Measurements from ENCODE around the gene NTSR1.

Gene NTSR1

GRCh38 chr20:62760471-62760855 lies 51.8 kb downstream of the NTSR1 start:
- no peak for DNase-seq

GRCh38 chr20:62760856-62761758 lies 52.5 kb downstream of the NTSR1 start:
- no peak for DNase-seq

- no peak for DNase-seq
Measured at GRCh38 chr20:62761759-62762131, 53.1 kb downstream of the NTSR1 start.

GRCh38 chr20:62762376-62762775 lies 53.7 kb downstream of the NTSR1 start:
- no peak for DNase-seq

- no peak for DNase-seq
Measured at GRCh38 chr20:62762801-62763368, 54.2 kb downstream of the NTSR1 start.

GRCh38 chr20:62763404-62763803 lies 54.8 kb downstream of the NTSR1 start:
- DNase-seq = no peak

- no peak for DNase-seq
Measured at GRCh38 chr20:62764156-62764935, 55.7 kb downstream of the NTSR1 start.

GRCh38 chr20:62765021-62765420 lies 56.4 kb downstream of the NTSR1 start:
- DNase-seq = no peak

GRCh38 chr20:62765432-62766070 lies 56.9 kb downstream of the NTSR1 start:
- DNase-seq = no peak

GRCh38 chr20:62766071-62766450 lies 57.4 kb downstream of the NTSR1 start:
- DNase-seq = no peak

GRCh38 chr20:62766716-62767115 lies 58.1 kb downstream of the NTSR1 start:
- DNase-seq = no peak

GRCh38 chr20:62768234-62768546 lies 59.6 kb downstream of the NTSR1 start:
- DNase-seq = no peak

GRCh38 chr20:62768551-62769287 lies 60.1 kb downstream of the NTSR1 start:
- peak; percentile 48 for DNase-seq

- DNase-seq = no peak
Measured at GRCh38 chr20:62769346-62770071, 60.9 kb downstream of the NTSR1 start.

GRCh38 chr20:62770111-62770910 lies 61.7 kb downstream of the NTSR1 start:
- DNase-seq = no peak

- DNase-seq = no peak
Measured at GRCh38 chr20:62770916-62771315, 62.3 kb downstream of the NTSR1 start.

- no peak for DNase-seq
Measured at GRCh38 chr20:62771396-62772102, 62.9 kb downstream of the NTSR1 start.

GRCh38 chr20:62772103-62772611 lies 63.5 kb downstream of the NTSR1 start:
- DNase-seq = no peak

- no peak for DNase-seq
Measured at GRCh38 chr20:62772619-62772989, 64.0 kb downstream of the NTSR1 start.

Data from NCI-H1092 treated with DMSO at 0.1 percent for 48 hours (cell line).